IMR-90 (cell line): ENCODE results near the gene DGKD. TPM values are rescaled to one million over a fixed set of nuclear protein-coding genes. Genes with fewer than 3 reads are reported as not detected.

Experiments used
- ATAC-seq: fragments of 200-7000 bp; cut with Tn5 transposase; 2 replicates; pipeline ENCODE4 v1.9.1; 2020; ENCODE audit warnings: low read depth, mild to moderate bottlenecking, moderate library complexity
- BruUV-seq: library from RNA; stranded (reverse); fragments of 400-500 nt; replicated peaks from 2 replicates; lab custom pipeline; 2021; lab: Mats Ljungman, UMichigan
- CTCF ChIA-PET: fragments of 300-600 bp; formaldehyde crosslinking; extraction: SDS; loops from one replicate; lab custom pipeline; 2021; ENCODE audit warnings: antibody characterized with exemption; lab: Yijun Ruan, JAX
- POLR2A ChIA-PET: fragments of 300-600 bp; sonication (Branson Sonifier 250); formaldehyde crosslinking; loops from one replicate; lab custom pipeline; 2022; ENCODE audit warnings: antibody characterized with exemption; ENCODE audit not compliant: unreplicated experiment; lab: Charles Lee
- DNase-seq: peaks from one replicate; pipeline ENCODE4 v3.0.0; 2013
- H2AFZ ChIP-seq: replicated peaks from 2 replicates; pipeline ENCODE3; 2013; ENCODE audit warnings: low read length, mild to moderate bottlenecking; ENCODE audit not compliant: poor library complexity
- H2AK5ac ChIP-seq: 2 replicates; pipeline ENCODE4 v1.6.1; 2013; ENCODE audit warnings: low read depth, low read length, inconsistent platforms
- H2AK9ac ChIP-seq: replicated peaks from 2 replicates; pipeline ENCODE3; 2013; ENCODE audit warnings: mild to moderate bottlenecking, low read depth, low read length, moderate library complexity; ENCODE audit not compliant: poor library complexity
- H2BK120ac ChIP-seq: 2 replicates; pipeline ENCODE4 v1.6.1; 2013; ENCODE audit warnings: low read depth, low read length, inconsistent platforms
- H2BK15ac ChIP-seq: 3 replicates; pipeline ENCODE4 v1.6.1; 2013; ENCODE audit warnings: low read depth, low read length, inconsistent platforms
- H2BK20ac ChIP-seq: 2 replicates; pipeline ENCODE4 v1.6.1; 2013; ENCODE audit warnings: low read depth, mild to moderate bottlenecking, inconsistent platforms, low read length, moderate library complexity
- H2BK5ac ChIP-seq: 2 replicates; pipeline ENCODE4 v1.6.1; 2013; ENCODE audit warnings: mild to moderate bottlenecking, low read depth, low read length, inconsistent platforms; ENCODE audit not compliant: poor library complexity, severe bottlenecking
- H3K14ac ChIP-seq: replicated peaks from 2 replicates; pipeline ENCODE4 v1.6.1; 2013; ENCODE audit warnings: low read depth, low read length, inconsistent platforms
- H3K18ac ChIP-seq: 2 replicates; pipeline ENCODE4 v1.6.1; 2013; ENCODE audit warnings: low read depth, low read length, control low read depth
- H3K23ac ChIP-seq: 2 replicates; pipeline ENCODE4 v1.6.1; 2013; ENCODE audit warnings: low read depth, low read length, inconsistent platforms
- H3K27ac ChIP-seq: 2 replicates; pipeline ENCODE4 v1.5.1; 2013; ENCODE audit warnings: mild to moderate bottlenecking, control low read depth, low read length; ENCODE audit not compliant: insufficient read depth
- H3K27me3 ChIP-seq: 2 replicates; pipeline ENCODE4 v1.6.1; 2013; ENCODE audit warnings: low read length; ENCODE audit not compliant: control insufficient read depth, insufficient read depth
- H3K36me3 ChIP-seq: 2 replicates; pipeline ENCODE4 v1.6.1; 2013; ENCODE audit warnings: low read length, mixed read lengths; ENCODE audit not compliant: control insufficient read depth, insufficient read depth
- H3K4ac ChIP-seq: 2 replicates; pipeline ENCODE4 v1.6.1; 2013; ENCODE audit warnings: low read depth, low read length, inconsistent platforms
- H3K4me1 ChIP-seq: 2 replicates; pipeline ENCODE4 v1.6.1; 2013; ENCODE audit warnings: low read length, mixed read lengths; ENCODE audit not compliant: control insufficient read depth, insufficient read depth
- H3K4me2 ChIP-seq: 2 replicates; pipeline ENCODE4 v1.6.1; 2013; ENCODE audit warnings: low read depth, mild to moderate bottlenecking, control low read depth, low read length, moderate library complexity
- H3K4me3 ChIP-seq: 2 replicates; pipeline ENCODE4 v1.5.1; 2013; ENCODE audit warnings: low read depth, mild to moderate bottlenecking, control low read depth, low read length, moderate library complexity; ENCODE audit not compliant: insufficient read depth
- H3K56ac ChIP-seq: 2 replicates; pipeline ENCODE4 v1.6.1; 2013; ENCODE audit warnings: low read length, inconsistent platforms; ENCODE audit not compliant: insufficient read depth; ENCODE audit errors: extremely low read depth
- H3K79me1 ChIP-seq, 2 experiments: 2 replicates each; pipeline ENCODE4 v1.6.1; 2013; ENCODE audit warnings: low read length in 2 of 2, inconsistent platforms in 1 of 2, low read depth in 1 of 2
- H3K9ac ChIP-seq: 2 replicates; pipeline ENCODE4 v1.6.1; 2013; ENCODE audit warnings: low read depth, low read length, control low read depth
- H3K9me1 ChIP-seq: 2 replicates; pipeline ENCODE4 v1.6.1; 2013; ENCODE audit warnings: low read length, inconsistent platforms; ENCODE audit not compliant: insufficient read depth
- H3K9me3 ChIP-seq: 2 replicates; pipeline ENCODE4 v1.6.1; 2013; ENCODE audit warnings: low read length; ENCODE audit not compliant: control insufficient read depth, insufficient read depth
- H4K20me1 ChIP-seq: 2 replicates; pipeline ENCODE4 v1.6.1; 2013; ENCODE audit warnings: low read length, inconsistent platforms; ENCODE audit not compliant: insufficient read depth
- H4K5ac ChIP-seq: 2 replicates; pipeline ENCODE4 v1.6.1; 2013; ENCODE audit warnings: mild to moderate bottlenecking, low read depth, low read length, control low read depth
- H4K8ac ChIP-seq, 2 experiments: 2 replicates each; pipeline ENCODE4 v1.6.1; 2013; ENCODE audit warnings: low read depth in 2 of 2, low read length in 2 of 2, control low read depth in 1 of 2, inconsistent platforms in 1 of 2
- H4K91ac ChIP-seq: 2 replicates; pipeline ENCODE4 v1.6.1; 2013; ENCODE audit warnings: low read depth, low read length, inconsistent platforms; ENCODE audit not compliant: insufficient read depth
- BHLHE40 ChIP-seq: fragments of 150-350 bp; IDR thresholded peaks from 2 replicates; pipeline ENCODE4 v1.6.1; 2016; ENCODE audit warnings: mild to moderate bottlenecking, low read depth, low read length
- CEBPB ChIP-seq: IDR thresholded peaks from 2 replicates; pipeline ENCODE4 v1.6.1; 2012; ENCODE audit warnings: low read depth, low read length, improper control_type of control experiment
- CHD1 ChIP-seq: IDR thresholded peaks from 2 replicates; pipeline ENCODE4 v1.6.1; 2012; ENCODE audit warnings: low read depth, low read length, improper control_type of control experiment
- ELK1 ChIP-seq: fragments of 150-350 bp; IDR thresholded peaks from 2 replicates; pipeline ENCODE4 v1.6.1; 2016; ENCODE audit warnings: low read depth, mild to moderate bottlenecking, low read length, moderate library complexity, borderline replicate concordance
- FOS ChIP-seq: fragments of 150-350 bp; IDR thresholded peaks from 2 replicates; pipeline ENCODE4 v1.6.1; 2016; ENCODE audit warnings: low read depth, low read length
- MAFK ChIP-seq: IDR thresholded peaks from 2 replicates; pipeline ENCODE4 v1.6.1; 2012; ENCODE audit warnings: low read depth, low read length, improper control_type of control experiment
- MAZ ChIP-seq: IDR thresholded peaks from 2 replicates; pipeline ENCODE4 v1.6.1; 2012; ENCODE audit warnings: low read depth, mild to moderate bottlenecking, low read length, improper control_type of control experiment, moderate library complexity, borderline replicate concordance
- NFE2L2 ChIP-seq: fragments of 150-350 bp; IDR thresholded peaks from 2 replicates; pipeline ENCODE4 v1.6.1; 2016; ENCODE audit warnings: low read depth, mild to moderate bottlenecking, low read length
- POLR2A ChIP-seq: IDR thresholded peaks from 2 replicates; pipeline ENCODE4 v1.6.1; 2012; ENCODE audit warnings: mild to moderate bottlenecking, low read depth, low read length
- RAD21 ChIP-seq: IDR thresholded peaks from 2 replicates; pipeline ENCODE4 v1.6.1; 2012; ENCODE audit warnings: low read length, improper control_type of control experiment
- RCOR1 ChIP-seq: IDR thresholded peaks from 2 replicates; pipeline ENCODE4 v1.6.1; 2012; ENCODE audit warnings: mild to moderate bottlenecking, low read length, improper control_type of control experiment; ENCODE audit not compliant: insufficient replicate concordance
- RFX5 ChIP-seq: IDR thresholded peaks from 2 replicates; pipeline ENCODE4 v1.8.0; 2012; ENCODE audit warnings: low read depth, mild to moderate bottlenecking, low read length, moderate library complexity
- USF2 ChIP-seq: fragments of 150-350 bp; IDR thresholded peaks from 2 replicates; pipeline ENCODE4 v1.6.1; 2017; ENCODE audit warnings: mild to moderate bottlenecking, antibody characterized with exemption, low read length, low read depth
- WGBS, 2 experiments: methylation state at CpG; one replicate each; pipeline versions ENCODE4 v1.1.5 to v1.1.7; 2013; ENCODE audit warnings: missing lambda C conversion rate in 2 of 2; ENCODE audit not compliant: insufficient read length in 1 of 2; ENCODE audit errors: extremely low coverage in 2 of 2; 5-methylcytosine and 5-hydroxymethylcytosine counted together
- dilution Hi-C: fragments of 300-500 bp; cut with HindIII; formaldehyde crosslinking; loops from one replicate; pipeline ENCODE4 v1.14.3; 2018; ENCODE audit warnings: low sequenced_read_pairs; ENCODE audit not compliant: unreplicated experiment
- in situ Hi-C: fragments of 300-500 bp; cut with MboI; formaldehyde crosslinking; loops from 3 replicates; pipeline ENCODE4 v1.14.3; 2019; ENCODE audit warnings: low sequenced_read_pairs, inconsistent platforms, mixed read lengths
- intact Hi-C: fragments of 100-400 bp; cut with micrococcal nuclease; formaldehyde crosslinking; loops from 2 replicates; pipeline ENCODE4 v1.10.0; 2022
- polyA plus RNA-seq, 3 experiments: library from polyadenylated mRNA; depleted of rRNA; stranded (reverse); fragments of >200 nt; gene quantifications; 2 replicates each; pipeline ENCODE4 v1.2.3, GENCODE V29; 2012; ENCODE audit warnings: low replicate concordance in 1 of 3
- total RNA-seq: library from RNA; depleted of rRNA; stranded (reverse); fragments of >200 nt; gene quantifications from 2 replicates; pipeline ENCODE4 v1.2.3, GENCODE V29; 2012
- TF ChIP-seq, protein P1 (sequence below): conservative IDR thresholded peaks from 2 replicates; pipeline ENCODE4 v1.5.1; 2012; ENCODE audit warnings: mild to moderate bottlenecking, low read depth, low read length, improper control_type of control experiment

The DGKD gene
- total and polyA plus RNA-seq, 2 of the 4 experiments (the other 2 are of a cell fraction), result 6.5 to 10.1 TPM

- ChIA-PET CTCF (no interaction called here), POLR2A (no interaction called here)
- no peak overlapping the region for H2AK5ac ChIP-seq
- H3K18ac ChIP-seq, result no peak overlapping the region
- no TSS peak for BruUV-seq
- DNase-seq, result no peak
- H3K27me3 ChIP-seq, result no peaks in the 10 kb centered on the region
- no peak overlapping the region for H3K4me2 ChIP-seq
- H3K56ac ChIP-seq, result no peak overlapping the region
- H3K36me3 ChIP-seq, result peaks cover 52% of the 10 kb centered on the region
- no peak overlapping the region for H4K5ac ChIP-seq
- H2AFZ ChIP-seq, result no peak overlapping the region
- no peak for ATAC-seq
- H3K23ac ChIP-seq, result no peak overlapping the region
- H2AK9ac ChIP-seq, result no peak overlapping the region
- no peak overlapping the region for H2BK5ac ChIP-seq
- no peak overlapping the region for H2BK20ac ChIP-seq
- H3K27ac ChIP-seq, result no peak overlapping the region
- no peak overlapping the region for H3K4me3 ChIP-seq
- WGBS, 2 experiments, result 94% methylated on average over 24 of the region's 25 CpGs; no CpG with 5 or more reads in 1 of the 2 experiments
- H3K4me1 ChIP-seq, result no peaks in the 10 kb centered on the region
- H3K14ac ChIP-seq, result no peak overlapping the region
- dilution Hi-C loops (no loop called here), intact Hi-C loops (no loop called here), in situ Hi-C loops (loop anchor here (25.0 kb wide), 1 partner anchor 375 kb away; no protein-coding TSS in a partner anchor)
- H2BK15ac ChIP-seq, result no peak overlapping the region
- no peak overlapping the region for H3K9ac ChIP-seq
- H4K20me1 ChIP-seq, result no peaks in the 10 kb centered on the region
- no peaks in the 10 kb centered on the region for H3K79me1 ChIP-seq
- TF ChIP-seq POLR2A (no peak), RCOR1 (no peak), CEBPB (no peak), CHD1 (no peak), BHLHE40 (no peak), MAZ (no peak), ELK1 (no peak), RFX5 (no peak), RAD21 (no peak), NFE2L2 (no peak), MAFK (no peak), USF2 (no peak), FOS (no peak)
- TF ChIP-seq, protein P1, sequence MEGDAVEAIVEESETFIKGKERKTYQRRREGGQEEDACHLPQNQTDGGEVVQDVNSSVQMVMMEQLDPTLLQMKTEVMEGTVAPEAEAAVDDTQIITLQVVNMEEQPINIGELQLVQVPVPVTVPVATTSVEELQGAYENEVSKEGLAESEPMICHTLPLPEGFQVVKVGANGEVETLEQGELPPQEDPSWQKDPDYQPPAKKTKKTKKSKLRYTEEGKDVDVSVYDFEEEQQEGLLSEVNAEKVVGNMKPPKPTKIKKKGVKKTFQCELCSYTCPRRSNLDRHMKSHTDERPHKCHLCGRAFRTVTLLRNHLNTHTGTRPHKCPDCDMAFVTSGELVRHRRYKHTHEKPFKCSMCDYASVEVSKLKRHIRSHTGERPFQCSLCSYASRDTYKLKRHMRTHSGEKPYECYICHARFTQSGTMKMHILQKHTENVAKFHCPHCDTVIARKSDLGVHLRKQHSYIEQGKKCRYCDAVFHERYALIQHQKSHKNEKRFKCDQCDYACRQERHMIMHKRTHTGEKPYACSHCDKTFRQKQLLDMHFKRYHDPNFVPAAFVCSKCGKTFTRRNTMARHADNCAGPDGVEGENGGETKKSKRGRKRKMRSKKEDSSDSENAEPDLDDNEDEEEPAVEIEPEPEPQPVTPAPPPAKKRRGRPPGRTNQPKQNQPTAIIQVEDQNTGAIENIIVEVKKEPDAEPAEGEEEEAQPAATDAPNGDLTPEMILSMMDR, result no peak
- no peak overlapping the region for H3K4ac ChIP-seq
- no peak overlapping the region for H4K8ac ChIP-seq
- H3K9me3 ChIP-seq, result no peaks in the 10 kb centered on the region
- no peaks in the 10 kb centered on the region for H3K9me1 ChIP-seq
- no peak overlapping the region for H4K91ac ChIP-seq
- H2BK120ac ChIP-seq, result no peak overlapping the region
Measured at GRCh38 chr2:233462202-233462785, 108.0 kb downstream of the DGKD start.
